GM21528 (cell line): Measurements from ENCODE around the gene EXOC4.
"Not testable (repeated sequence)": the region's sequence is repeated elsewhere in the genome, so short reads cannot be mapped to it uniquely, and the experiment has no call there.

Experiments
- ATAC-seq: cut with Tn5 transposase; IDR thresholded peaks from one replicate; pipeline ENCODE4 v1.9.1; 2021; ENCODE audit warnings: mild to moderate bottlenecking, moderate library complexity; ENCODE audit not compliant: unreplicated experiment, low FRiP score

Gene EXOC4

GRCh38 chr7:133980804-133981203 is 727.9 kb downstream of the EXOC4 start:
- no peak for ATAC-seq

DNA sequence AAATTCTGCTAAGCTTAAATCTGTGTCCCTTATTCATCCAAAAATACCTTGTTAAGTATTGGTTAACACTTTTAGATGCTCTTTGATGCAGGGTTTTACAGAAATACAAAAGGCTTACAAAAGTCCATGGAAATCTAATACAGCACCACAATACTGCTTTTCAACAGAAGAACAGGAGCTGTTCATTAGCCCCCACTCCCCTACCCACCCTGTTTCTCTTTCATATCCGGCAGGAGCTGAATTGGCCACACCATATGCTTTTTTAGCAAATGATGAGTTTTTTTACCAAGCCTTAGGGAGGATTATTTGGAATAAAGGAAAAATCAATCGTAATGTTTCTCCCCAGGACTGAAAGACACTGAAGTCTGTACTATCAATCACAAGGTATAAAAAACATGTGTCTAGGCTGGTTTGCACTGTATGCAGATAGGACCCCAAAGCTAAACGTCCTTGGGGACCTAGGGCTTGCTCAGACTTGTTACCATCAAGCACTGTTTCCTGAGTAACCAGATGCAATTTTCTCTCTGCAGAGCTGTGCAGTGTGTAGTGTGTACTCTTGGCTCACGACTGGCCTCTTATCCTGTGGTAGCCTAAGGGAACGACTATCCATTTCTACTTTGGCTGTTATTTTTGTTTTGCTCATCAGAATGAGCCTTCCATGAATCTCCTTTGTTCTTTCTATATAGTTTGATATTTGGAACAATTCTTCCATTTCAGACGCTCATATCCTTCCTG is 731.0 kb downstream of the EXOC4 start:
- ATAC-seq, result no peak

GRCh38 chr7:133985300-133985699 is 732.4 kb downstream of the EXOC4 start:
- no peak for ATAC-seq

DNA sequence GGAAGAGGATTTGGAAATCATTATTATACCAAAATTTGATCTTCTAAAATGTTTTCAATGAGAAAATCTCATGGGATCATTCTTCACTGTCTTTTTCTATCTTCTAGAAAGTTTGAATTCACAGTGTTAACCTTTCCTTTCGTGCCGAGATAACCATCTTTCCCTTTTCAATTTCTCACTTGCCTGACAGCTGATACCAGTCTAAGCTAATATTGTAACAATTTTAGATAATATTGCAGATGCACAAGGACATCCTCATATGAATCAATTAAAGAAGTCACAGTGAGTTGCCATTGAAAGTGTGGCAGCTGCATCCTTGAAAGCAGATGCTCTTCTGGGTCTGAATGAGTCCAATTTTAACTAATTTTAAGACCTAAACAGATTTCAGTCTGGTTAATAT is 734.7 kb downstream of the EXOC4 start:
- ATAC-seq, result no peak

- ATAC-seq, result no peak
These were observed 740.7 kb downstream of the EXOC4 start for GRCh38 chr7:133993547-133993946.

DNA sequence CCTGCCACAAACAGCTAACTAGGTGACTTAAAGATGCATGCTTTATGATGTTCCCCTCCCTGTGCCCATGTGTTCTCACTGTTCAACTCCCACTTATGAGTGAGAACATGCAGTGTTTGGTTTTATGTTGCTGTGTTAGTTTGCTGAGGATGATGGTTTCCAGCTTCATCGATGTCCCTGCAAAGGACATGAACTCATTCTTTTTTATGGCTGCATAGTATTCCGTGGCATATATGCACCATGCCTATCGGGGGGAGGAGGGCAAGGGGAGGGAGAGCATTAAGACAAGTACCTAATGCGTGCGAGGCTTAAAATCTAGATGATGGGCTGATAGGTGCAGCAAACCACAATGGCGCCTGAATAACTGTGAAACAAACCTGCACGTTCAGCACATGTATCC is 741.2 kb downstream of the EXOC4 start:
- ATAC-seq, result not testable (repeated sequence)

DNA sequence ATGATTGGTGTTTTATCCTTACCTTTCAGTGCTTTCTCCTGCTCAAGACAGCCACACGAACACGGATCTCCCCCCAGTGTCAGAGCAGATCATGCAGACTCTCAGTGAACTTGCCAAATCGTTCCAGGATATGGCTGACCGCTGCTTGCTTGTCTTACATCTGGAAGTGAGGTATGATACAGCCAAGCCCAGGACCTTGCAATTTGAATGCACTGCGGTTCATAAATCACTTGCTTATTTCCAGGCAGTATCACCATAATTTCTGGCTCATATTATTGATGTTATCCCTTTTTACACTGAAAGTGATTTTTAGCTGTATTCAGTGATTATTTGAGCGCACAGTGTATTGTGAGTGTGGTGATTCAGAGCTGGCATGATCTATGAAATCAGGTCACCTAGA is 744.6 kb downstream of the EXOC4 start:
- no peak for ATAC-seq

DNA sequence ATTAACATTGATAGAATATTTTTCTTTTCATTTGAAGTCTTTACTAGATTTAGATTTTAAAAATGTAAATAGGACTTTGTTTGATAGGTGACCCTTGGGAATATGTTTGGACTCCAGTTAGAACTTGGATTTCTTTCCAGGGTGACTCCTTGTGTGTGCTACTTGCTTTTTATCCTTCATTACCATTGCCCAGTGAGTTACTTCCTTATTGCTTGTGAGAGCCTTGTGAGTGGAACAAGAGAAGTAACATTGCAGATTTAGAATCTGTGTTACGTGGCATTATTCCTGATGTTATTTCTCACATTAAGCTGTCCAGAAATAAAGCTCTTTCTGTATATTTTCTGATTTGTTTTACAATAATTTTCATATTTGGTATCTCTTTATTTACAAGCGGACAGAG is 746.3 kb downstream of the EXOC4 start:
- no peak for ATAC-seq

DNA sequence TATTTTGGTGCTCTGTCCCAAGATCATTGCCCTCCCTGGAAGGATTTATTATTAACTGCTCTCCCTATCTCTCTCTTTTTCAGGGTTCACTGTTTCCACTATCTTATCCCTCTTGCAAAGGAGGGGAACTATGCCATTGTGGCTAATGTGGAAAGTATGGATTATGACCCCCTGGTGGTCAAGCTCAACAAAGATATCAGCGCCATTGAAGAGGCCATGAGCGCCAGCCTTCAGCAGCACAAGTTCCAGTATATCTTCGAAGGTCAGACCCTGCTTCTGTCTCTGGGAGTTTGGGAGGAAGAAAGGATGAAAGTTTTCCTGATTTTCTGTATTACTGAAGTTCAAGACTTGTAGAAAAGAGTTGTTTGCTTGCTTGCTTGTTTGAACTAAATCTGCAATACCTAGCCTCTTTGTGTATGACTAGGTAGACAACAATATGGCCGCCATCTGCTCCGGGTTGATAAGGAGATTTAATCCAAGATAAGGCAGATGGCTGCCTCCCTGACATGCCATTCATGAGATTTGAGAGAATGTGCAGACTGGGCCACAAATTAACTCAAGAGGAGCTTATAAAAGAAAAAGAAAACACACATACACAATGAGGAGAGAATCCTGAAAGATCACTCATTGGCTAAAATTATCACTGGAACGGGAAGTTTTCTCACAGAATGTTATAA is 752.1 kb downstream of the EXOC4 start:
- ATAC-seq, result no peak

GRCh38 chr7:134009314-134010110 is 756.6 kb downstream of the EXOC4 start:
- no peak for ATAC-seq

GRCh38 chr7:134013249-134013648 is 760.4 kb downstream of the EXOC4 start:
- no peak for ATAC-seq

DNA sequence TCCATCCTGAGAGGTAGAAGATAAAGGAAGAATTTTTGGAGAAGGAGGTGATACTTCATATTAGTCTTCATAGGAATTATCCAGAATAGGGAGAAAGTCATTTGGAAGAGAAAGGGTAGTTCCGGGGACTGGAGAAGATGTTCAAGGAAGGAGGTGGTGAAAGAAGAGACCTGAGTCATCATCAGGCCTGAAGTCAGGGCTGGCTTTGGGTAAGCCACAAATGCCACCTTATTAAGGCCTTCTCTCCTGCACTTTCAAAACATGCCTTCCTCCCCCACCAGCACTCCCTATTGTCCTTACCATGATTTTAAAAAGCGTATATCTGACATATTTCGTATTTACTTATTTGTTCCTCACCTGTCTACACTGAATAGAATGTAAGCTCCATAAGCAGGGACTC is 762.1 kb downstream of the EXOC4 start:
- ATAC-seq, result no peak

DNA sequence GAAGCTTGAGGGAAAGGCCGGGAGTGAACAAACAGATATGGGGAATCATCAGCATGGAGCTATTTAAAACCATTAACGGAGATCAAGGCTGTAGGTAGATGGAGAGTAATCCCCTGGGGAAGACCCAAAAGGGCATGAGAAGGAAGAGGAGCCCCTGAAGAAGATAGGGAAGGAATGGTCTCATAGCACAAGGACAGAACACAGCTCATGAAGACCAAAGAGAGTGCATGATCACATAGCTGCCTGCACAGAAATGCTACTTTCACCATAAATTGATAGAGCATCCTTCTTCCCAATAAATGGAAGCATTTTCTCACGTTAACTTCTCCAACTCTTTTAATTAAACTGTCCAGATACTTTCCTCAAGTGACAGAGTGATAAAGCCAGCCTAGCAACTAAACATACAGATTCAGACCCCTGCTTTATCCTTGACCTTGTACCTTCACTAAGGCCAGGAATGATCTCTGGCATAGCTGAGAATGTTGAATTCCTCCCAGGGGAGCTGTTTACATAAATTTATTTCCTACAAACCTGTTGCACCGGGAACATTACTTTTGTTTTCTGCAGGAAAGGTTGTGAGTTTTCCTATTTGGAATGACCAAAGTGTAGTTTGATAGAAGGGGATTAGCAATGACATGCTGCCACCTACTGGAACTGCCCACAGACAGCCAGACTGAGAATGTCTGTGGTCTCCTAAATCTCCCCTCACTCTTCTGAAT is 763.5 kb downstream of the EXOC4 start:
- no peak for ATAC-seq

DNA sequence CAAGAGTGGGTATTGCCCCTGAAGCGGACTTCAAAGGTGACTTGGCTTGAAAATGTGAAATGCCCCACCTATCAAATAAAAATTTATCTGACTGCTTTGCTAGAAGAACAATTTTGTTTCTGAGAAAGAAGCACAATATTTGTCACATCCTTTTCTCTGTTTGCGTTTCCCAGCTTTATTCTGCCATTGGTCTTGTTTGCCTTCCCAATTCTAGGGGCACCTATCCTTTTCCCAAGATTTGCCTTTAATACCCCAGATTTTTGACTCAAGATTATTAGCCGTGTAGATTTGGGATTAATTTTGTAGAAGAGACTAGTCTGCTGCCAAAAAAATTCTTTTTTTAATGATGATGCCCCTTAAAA is 764.0 kb downstream of the EXOC4 start:
- ATAC-seq, result no peak

GRCh38 chr7:134018306-134018705 is 765.4 kb downstream of the EXOC4 start:
- ATAC-seq, result no peak

GRCh38 chr7:134019251-134019650 is 766.4 kb downstream of the EXOC4 start:
- no peak for ATAC-seq

- no peak for ATAC-seq
These were observed 769.0 kb downstream of the EXOC4 start for GRCh38 chr7:134021836-134022235.

GRCh38 chr7:134022286-134022911 is 769.5 kb downstream of the EXOC4 start:
- ATAC-seq, result no peak

GRCh38 chr7:134024739-134025138 is 771.9 kb downstream of the EXOC4 start:
- no peak for ATAC-seq

DNA sequence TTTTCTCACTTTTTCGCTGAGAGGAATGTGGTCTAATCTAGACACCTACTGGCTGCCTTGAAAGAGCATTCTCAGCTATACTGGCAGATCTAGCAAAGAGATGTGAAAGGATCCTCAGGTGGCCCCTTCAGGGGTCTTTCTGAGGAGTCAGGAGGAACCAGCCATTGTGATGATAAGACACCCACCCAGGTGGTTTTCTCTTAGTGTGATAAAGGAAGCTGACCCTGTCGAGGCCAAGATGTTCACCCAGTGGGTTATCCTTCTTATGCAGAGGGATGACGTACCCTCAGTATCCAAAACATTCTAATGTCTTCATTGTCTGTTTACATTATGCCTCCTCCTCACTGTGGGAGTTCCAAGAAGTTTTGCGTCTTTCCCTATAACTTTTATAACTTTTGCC is 776.0 kb downstream of the EXOC4 start:
- no peak for ATAC-seq
